ENCODE data around the gene MYL10.

The MYL10 gene

DNA sequence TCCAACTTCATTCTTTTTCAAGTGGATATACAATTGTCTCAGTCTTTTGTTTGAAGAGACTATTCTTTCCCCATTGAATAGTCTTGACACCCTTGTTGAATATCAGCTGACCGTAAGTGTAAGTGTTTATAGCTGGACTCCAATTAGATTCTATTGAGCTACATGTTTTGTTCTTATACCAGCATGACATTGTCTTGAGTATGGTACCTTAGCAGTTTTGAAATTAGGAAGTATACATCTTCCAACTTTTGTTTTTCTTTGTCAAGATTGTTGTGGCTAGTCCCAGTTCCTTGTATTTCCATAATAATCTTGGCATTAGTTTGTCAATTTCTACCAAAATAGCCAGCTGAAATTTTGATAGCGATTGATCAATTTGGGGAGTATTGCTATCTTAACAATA is 56.9 kb downstream of the MYL10 start:
- TF ChIP-seq, protein P1, sequence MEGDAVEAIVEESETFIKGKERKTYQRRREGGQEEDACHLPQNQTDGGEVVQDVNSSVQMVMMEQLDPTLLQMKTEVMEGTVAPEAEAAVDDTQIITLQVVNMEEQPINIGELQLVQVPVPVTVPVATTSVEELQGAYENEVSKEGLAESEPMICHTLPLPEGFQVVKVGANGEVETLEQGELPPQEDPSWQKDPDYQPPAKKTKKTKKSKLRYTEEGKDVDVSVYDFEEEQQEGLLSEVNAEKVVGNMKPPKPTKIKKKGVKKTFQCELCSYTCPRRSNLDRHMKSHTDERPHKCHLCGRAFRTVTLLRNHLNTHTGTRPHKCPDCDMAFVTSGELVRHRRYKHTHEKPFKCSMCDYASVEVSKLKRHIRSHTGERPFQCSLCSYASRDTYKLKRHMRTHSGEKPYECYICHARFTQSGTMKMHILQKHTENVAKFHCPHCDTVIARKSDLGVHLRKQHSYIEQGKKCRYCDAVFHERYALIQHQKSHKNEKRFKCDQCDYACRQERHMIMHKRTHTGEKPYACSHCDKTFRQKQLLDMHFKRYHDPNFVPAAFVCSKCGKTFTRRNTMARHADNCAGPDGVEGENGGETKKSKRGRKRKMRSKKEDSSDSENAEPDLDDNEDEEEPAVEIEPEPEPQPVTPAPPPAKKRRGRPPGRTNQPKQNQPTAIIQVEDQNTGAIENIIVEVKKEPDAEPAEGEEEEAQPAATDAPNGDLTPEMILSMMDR (IDR thresholded peaks at IDR 0.05; ENCODE audit: borderline replicate concordance, insufficient read depth, low read depth, low read length) = no peak
- H3K4me3 ChIP-seq (ENCODE audit: low read depth, low read length) = no peak overlapping the region

DNA sequence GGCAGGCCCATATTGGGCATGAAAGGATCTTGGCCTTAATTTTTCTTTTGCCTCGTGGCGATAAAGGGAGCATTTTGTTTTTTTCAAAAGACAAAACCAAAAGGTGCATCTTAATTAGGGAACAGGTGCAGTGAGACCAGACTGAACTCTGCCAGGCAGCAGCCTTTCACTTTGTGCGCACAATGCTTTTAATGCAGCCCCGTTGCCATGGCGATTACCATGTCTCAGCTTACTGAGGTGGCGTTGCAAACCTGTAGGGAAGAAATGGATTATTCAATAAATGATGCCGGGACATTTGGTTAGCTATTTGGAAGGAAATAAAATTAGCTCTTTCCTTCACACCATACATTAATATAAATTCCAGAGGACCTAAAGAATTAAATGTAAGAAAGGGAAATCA is 61.9 kb downstream of the MYL10 start:
- H3K4me3 ChIP-seq (ENCODE audit: low read depth, low read length) = no peak overlapping the region
- TF ChIP-seq, protein P1 (IDR thresholded peaks at IDR 0.05; ENCODE audit: borderline replicate concordance, insufficient read depth, low read depth, low read length) = no peak

DNA sequence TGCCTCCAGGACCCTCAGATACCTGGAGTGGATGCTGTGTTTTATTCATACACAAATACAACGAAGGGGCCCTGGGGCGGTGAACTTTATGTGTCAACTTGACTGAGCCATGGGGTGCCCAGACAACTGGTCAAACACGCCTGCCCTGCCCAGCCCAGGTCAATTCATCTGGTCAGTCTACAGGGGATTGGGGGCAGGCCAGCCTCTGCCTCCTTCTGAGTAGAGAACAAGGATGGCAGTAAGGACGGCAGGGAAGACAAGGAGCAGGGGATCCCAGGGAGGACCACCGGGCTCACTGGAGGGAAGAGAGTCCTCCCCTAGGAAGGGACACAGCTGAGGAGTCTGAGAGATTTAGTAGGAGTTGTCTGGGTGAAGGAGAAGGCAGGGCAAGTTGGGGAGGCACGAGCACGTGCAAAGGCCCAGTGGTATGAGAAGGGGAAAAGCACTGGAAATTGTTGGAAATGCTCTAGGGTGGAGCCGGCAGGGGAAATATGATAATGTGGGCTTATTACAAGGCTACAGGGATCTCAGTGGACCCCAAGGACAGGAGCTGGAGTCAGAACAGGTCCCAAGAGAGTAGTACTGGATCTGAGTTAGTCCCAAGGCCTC is 63.4 kb downstream of the MYL10 start:
- H3K4me3 ChIP-seq (ENCODE audit: low read depth, low read length) = no peak overlapping the region
- TF ChIP-seq, protein P1 (IDR thresholded peaks at IDR 0.05; ENCODE audit: borderline replicate concordance, insufficient read depth, low read depth, low read length) = no peak

DNA sequence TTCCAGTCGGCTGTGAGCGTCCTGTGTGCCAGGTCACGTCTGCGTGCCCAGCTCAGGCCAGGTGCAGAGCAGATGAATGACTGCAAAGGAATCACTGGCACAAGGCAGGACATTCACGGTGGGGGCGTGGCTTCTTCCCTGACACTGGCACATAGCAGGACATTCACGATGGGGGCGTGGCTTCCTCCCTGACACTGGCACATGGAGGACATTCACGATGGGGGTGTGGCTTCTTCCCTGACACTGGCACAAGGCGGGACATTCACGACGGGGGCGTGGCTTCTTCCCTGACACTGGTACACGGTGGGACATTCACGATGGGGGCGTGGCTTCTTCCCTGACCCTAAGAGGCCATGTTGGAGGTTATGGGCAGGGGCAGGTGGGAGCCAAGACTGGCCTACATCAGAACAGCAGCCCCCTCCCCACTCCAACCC is 64.3 kb downstream of the MYL10 start:
- TF ChIP-seq, protein P1 (IDR thresholded peaks at IDR 0.05; ENCODE audit: borderline replicate concordance, insufficient read depth, low read depth, low read length) = no peak
- H3K4me3 ChIP-seq (ENCODE audit: low read depth, low read length) = no peak overlapping the region

DNA sequence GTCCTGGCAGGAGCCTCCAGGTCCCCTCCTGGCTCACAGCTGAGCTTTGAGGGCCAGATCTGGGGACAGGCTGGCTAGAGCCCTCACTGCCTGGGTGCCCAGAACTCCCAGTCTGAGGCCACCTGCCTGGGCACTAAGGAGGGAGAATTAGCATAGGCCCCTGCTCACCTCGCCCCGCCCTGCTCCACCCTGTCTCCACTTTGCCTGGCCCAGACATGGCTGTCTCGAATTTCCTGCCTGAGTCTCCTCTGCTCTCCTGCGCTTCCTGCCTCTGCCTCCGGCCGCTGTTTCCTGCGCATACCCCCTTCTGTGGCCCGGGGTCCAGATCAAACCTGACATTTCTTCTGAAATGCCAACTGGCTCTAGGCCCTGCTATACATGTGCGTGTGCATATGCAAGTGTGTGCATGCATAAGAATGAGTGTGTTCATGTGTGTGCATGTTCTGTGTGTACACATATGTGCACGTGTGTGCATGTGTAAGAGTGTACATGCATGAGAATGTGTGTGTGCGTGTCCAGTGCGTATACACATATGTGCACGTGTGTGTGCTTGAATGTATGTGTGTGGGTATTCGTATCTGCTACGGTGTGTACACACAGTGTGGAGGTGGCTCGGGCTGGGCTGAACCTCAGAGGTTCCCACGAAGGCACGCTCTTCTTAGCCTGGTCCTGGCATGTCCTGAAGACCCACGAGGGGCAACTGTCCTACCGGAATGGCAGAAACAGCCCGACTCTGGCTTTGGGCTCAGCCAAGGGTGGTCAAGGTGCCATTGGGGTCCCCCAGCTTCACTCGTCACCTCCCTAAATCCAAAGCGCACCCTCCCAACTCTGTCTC is 64.9 kb downstream of the MYL10 start:
- no peak overlapping the region for H3K4me3 ChIP-seq (ENCODE audit: low read depth, low read length)
- TF ChIP-seq, protein P1 (IDR thresholded peaks at IDR 0.05; ENCODE audit: borderline replicate concordance, insufficient read depth, low read depth, low read length) = no peak
